Coronary artery (tissue), 2 donors: Measurements from ENCODE around the gene SCN5A.
"Not testable (repeated sequence)": the region's sequence is repeated elsewhere in the genome, so short reads cannot be mapped to it uniquely, and the experiment has no call there.

ENCODE experiments used
- DNase-seq: peaks from one replicate; pipeline ENCODE4 v3.0.0-alpha.2; 2017; ENCODE audit warnings: low spot score
- H3K27ac ChIP-seq, 2 donors: fragments of 200-600 bp; sonication (generic); one replicate each; pipeline ENCODE4 v1.5.1; 2016 to 2019
- H3K4me3 ChIP-seq: fragments of 200-600 bp; sonication (generic); 2 replicates; pipeline ENCODE4 v1.5.1; 2016; ENCODE audit warnings: mild to moderate bottlenecking, moderate library complexity
- CTCF ChIP-seq: fragments of 200-600 bp; sonication (generic); IDR thresholded peaks from one replicate; pipeline ENCODE4 v1.5.1; 2019; ENCODE audit warnings: antibody characterized with exemption

Gene SCN5A

GRCh38 chr3:38576131-38576525, 73.4 kb downstream of the SCN5A start:
- no peak for TF ChIP-seq CTCF
- H3K27ac ChIP-seq, result no peak overlapping the region
- DNase-seq, result no peak
- H3K4me3 ChIP-seq, result no peak overlapping the region

- no peak for TF ChIP-seq CTCF
- H3K4me3 ChIP-seq, result no peak overlapping the region
- peak; percentile 60 for DNase-seq
- H3K27ac ChIP-seq, result no peak overlapping the region
These were observed 74.1 kb downstream of the SCN5A start for GRCh38 chr3:38575279-38575843.

- H3K27ac ChIP-seq, result no peak overlapping the region
- no peak for TF ChIP-seq CTCF
- no peak overlapping the region for H3K4me3 ChIP-seq
- peak; percentile 52 for DNase-seq
These were observed 74.8 kb downstream of the SCN5A start for GRCh38 chr3:38574411-38575278.

GRCh38 chr3:38573556-38573955, 75.9 kb downstream of the SCN5A start:
- peak; percentile 62 for DNase-seq
- H3K4me3 ChIP-seq, result no peak overlapping the region
- TF ChIP-seq CTCF, result no peak
- no peak overlapping the region for H3K27ac ChIP-seq

GRCh38 chr3:38573111-38573510, 76.4 kb downstream of the SCN5A start:
- H3K4me3 ChIP-seq, result no peak overlapping the region
- DNase-seq, result no peak
- no peak overlapping the region for H3K27ac ChIP-seq
- no peak for TF ChIP-seq CTCF

GRCh38 chr3:38567498-38567897, 82.0 kb downstream of the SCN5A start:
- no peak for TF ChIP-seq CTCF
- H3K4me3 ChIP-seq, result no peak overlapping the region
- DNase-seq, result peak; percentile 17
- no peak overlapping the region for H3K27ac ChIP-seq

GRCh38 chr3:38566794-38567193, 82.7 kb downstream of the SCN5A start:
- not testable (repeated sequence) for H3K4me3 ChIP-seq, H3K27ac ChIP-seq
- DNase-seq, result peak; percentile 54
